Stimulated activated CD4-positive, alpha-beta T cell treated with anti-CD3 and anti-CD28 coated beads, Interleukin-4, amount 100 ng/mL, for 48 hours (primary cell): Measurements from ENCODE around the gene DIPK1C.
"Not testable (repeated sequence)": the region's sequence is repeated elsewhere in the genome, so short reads cannot be mapped to it uniquely, and the experiment has no call there.

ENCODE experiments used
- DNase-seq, 2 donors: peaks; one replicate each; pipeline ENCODE4 v3.0.0-alpha.2; 2020; ENCODE audit warnings: low read depth in 2 of 2

DIPK1C gene

GRCh38 chr18:74457043-74457724 lies at the start of gene DIPK1C:
TSS of gene DIPK1C (minus strand) at chr18:74457308. CDS start at chr18:74457259, 49 bp downstream.
- no peak for DNase-seq

- no peak for DNase-seq
Observed at GRCh38 chr18:74506448-74507084, 49.5 kb upstream of the DIPK1C start.

- DNase-seq, result no peak
Observed at GRCh38 chr18:74505776-74506175, 48.7 kb upstream of the DIPK1C start.

GRCh38 chr18:74503137-74503536 lies 46.0 kb upstream of the DIPK1C start:
- DNase-seq, result no peak

GRCh38 chr18:74501386-74501785 lies 44.3 kb upstream of the DIPK1C start:
- no peak for DNase-seq

GRCh38 chr18:74500774-74501173 lies 43.7 kb upstream of the DIPK1C start:
- not testable (repeated sequence) for DNase-seq

- DNase-seq, result no peak
Observed at GRCh38 chr18:74500372-74500771, 43.3 kb upstream of the DIPK1C start.

- peak in 1 of 2 donors; percentile 28 for DNase-seq
Observed at GRCh38 chr18:74499633-74500032, 42.5 kb upstream of the DIPK1C start.

GRCh38 chr18:74498712-74499627 lies 41.9 kb upstream of the DIPK1C start:
- DNase-seq, result peak; percentile 58 to 78

- DNase-seq, result no peak
Observed at GRCh38 chr18:74497778-74498177, 40.7 kb upstream of the DIPK1C start.

GRCh38 chr18:74497324-74497676 lies 40.2 kb upstream of the DIPK1C start:
- DNase-seq, result no peak

- DNase-seq, result peak; percentile 26 to 37
Observed at GRCh38 chr18:74496508-74497323, 39.6 kb upstream of the DIPK1C start.

GRCh38 chr18:74495581-74496507 lies 38.7 kb upstream of the DIPK1C start, which contains the start of gene CNDP2:
TSS of gene CNDP2 (plus strand) at chr18:74496363. CDS start at chr18:74499974, 3,611 bp downstream.
- DNase-seq, result peak; percentile 99 to 100

GRCh38 chr18:74494514-74494913 lies 37.4 kb upstream of the DIPK1C start:
- no peak for DNase-seq

GRCh38 chr18:74493689-74494088 lies 36.6 kb upstream of the DIPK1C start:
- peak in 1 of 2 donors; percentile 18 for DNase-seq

GRCh38 chr18:74492259-74492658 lies 35.2 kb upstream of the DIPK1C start:
- DNase-seq, result no peak

- no peak for DNase-seq
Observed at GRCh38 chr18:74489676-74490075, 32.6 kb upstream of the DIPK1C start.

- DNase-seq, result no peak
Observed at GRCh38 chr18:74488864-74489263, 31.8 kb upstream of the DIPK1C start.

GRCh38 chr18:74488354-74488753 lies 31.2 kb upstream of the DIPK1C start:
- no peak for DNase-seq

- DNase-seq, result no peak
Observed at GRCh38 chr18:74486119-74486849, 29.2 kb upstream of the DIPK1C start.
